Tibial nerve (tissue), 4 donors: Measurements from ENCODE around the gene AKT2. TPM values are rescaled to one million over a fixed set of nuclear protein-coding genes. Genes with fewer than 3 reads are reported as not detected.

Experiments used
- DNase-seq, 2 donors: peaks; one replicate each; pipeline ENCODE4 v3.0.0-alpha.2; 2019; ENCODE audit warnings: low spot score in 2 of 2
- H3K27ac ChIP-seq, 4 donors: fragments of 200-600 bp; sonication (generic) in 3 of 4; one replicate each; pipeline ENCODE4 v1.5.1; 2017 to 2019; ENCODE audit warnings: mild to moderate bottlenecking in 1 of 4
- H3K27me3 ChIP-seq, 2 donors: fragments of 200-600 bp; sonication (generic) in 1 of 2; one replicate each; pipeline versions ENCODE4 v1.5.1 to v1.6.0; 2017 to 2019
- H3K36me3 ChIP-seq, 3 donors: fragments of 200-600 bp; sonication (generic); one replicate each; pipeline ENCODE4 v1.5.1; 2018 to 2019
- H3K4me1 ChIP-seq, 4 donors: fragments of 200-600 bp; sonication (generic) in 3 of 4; one replicate each; pipeline ENCODE4 v1.5.1; 2017 to 2019
- H3K4me3 ChIP-seq, 4 donors: fragments of 200-600 bp; sonication (generic) in 3 of 4; one replicate each; pipeline ENCODE4 v1.5.1; 2017 to 2019; ENCODE audit warnings: mild to moderate bottlenecking in 1 of 4, moderate library complexity in 1 of 4
- H3K9me3 ChIP-seq, 4 donors: fragments of 200-600 bp; sonication (generic) in 3 of 4; one replicate each; pipeline ENCODE4 v1.5.1; 2017 to 2019
- CTCF ChIP-seq, 5 experiments: fragments of 200-600 bp in 3 of 5; fragments of 450-650 bp in 2 of 5; sonication (generic) in 3 of 5; IDR thresholded peaks; one replicate each; pipeline ENCODE4 v1.5.1; 2016 to 2019; ENCODE audit warnings: antibody characterized with exemption in 5 of 5, mild to moderate bottlenecking in 3 of 5, moderate library complexity in 2 of 5
- EP300 ChIP-seq, 2 donors: sonication (generic); formaldehyde crosslinking; IDR thresholded peaks; one replicate each; pipeline ENCODE4 v1.6.1; 2017; ENCODE audit warnings: antibody characterized with exemption in 2 of 2, mild to moderate bottlenecking in 1 of 2
- POLR2A ChIP-seq, 2 donors: fragments of 450-650 bp; IDR thresholded peaks; one replicate each; pipeline ENCODE4 v1.6.1; 2017; ENCODE audit warnings: antibody characterized with exemption in 2 of 2, mild to moderate bottlenecking in 2 of 2, moderate library complexity in 2 of 2
- WGBS, 2 donors: methylation state at CpG; one replicate each; pipeline ENCODE4 v1.1.5; 2018; 5-methylcytosine and 5-hydroxymethylcytosine counted together
- total RNA-seq, 4 donors: library from RNA; depleted of rRNA; stranded (reverse); fragments of >200 nt; gene quantifications; one replicate each; pipeline ENCODE4 v1.1.0, GENCODE V29; 2016

Gene AKT2
- total RNA-seq, 4 donors from 2014 or later, result 93.3 to 161 (median 121) TPM

- DNase-seq, result no peak
- peaks cover 0 to 86% (median 68%) of the 10 kb centered on the region in 4 donors for H3K4me1 ChIP-seq
- no peaks in the 10 kb centered on the region for H3K9me3 ChIP-seq
- H3K27me3 ChIP-seq, result no peaks in the 10 kb centered on the region
- TF ChIP-seq EP300 (IDR thresholded peaks at IDR 0.05), result no peak
- TF ChIP-seq CTCF (IDR thresholded peaks at IDR 0.05), result no peak
- H3K27ac ChIP-seq, result peak overlapping the region; percentile 57 to 83 (median 67)
- H3K4me3 ChIP-seq, result peak overlapping the region in 1 of 4 donors; percentile 38
- no peaks in the 10 kb centered on the region for H3K36me3 ChIP-seq
- whole genome bisulfite sequencing, 2 donors, result 68 to 74% methylated on average over 16 to 17 of the region's 17 CpGs
These were observed 5.2 kb downstream of the AKT2 start for GRCh38 chr19:40279761-40280607.

- Histone ChIP-seq H3K27ac (peak overlapping the region; percentile 57 to 83 (median 67)), H3K4me1 (peaks cover 0 to 93% (median 75%) of the 10 kb centered on the region in 4 donors), H3K27me3 (no peaks in the 10 kb centered on the region), H3K36me3 (no peaks in the 10 kb centered on the region), H3K9me3 (no peaks in the 10 kb centered on the region), H3K4me3 (peak overlapping the region in 3 of 4 donors; percentile 9 to 38 (median 25))
- peak in 1 of 5 experiments; percentile 12 for TF ChIP-seq CTCF (IDR thresholded peaks at IDR 0.05)
- TF ChIP-seq EP300 (IDR thresholded peaks at IDR 0.05), result no peak
- 38 to 78% methylated on average over 6 to 14 of the region's 15 CpGs for WGBS, 2 donors
- peak; percentile 49 to 50 for DNase-seq
These were observed 6.0 kb downstream of the AKT2 start for GRCh38 chr19:40279120-40279551.

GRCh38 chr19:40278361-40279035 lies 6.6 kb downstream of the AKT2 start:
- H3K36me3 ChIP-seq, result no peaks in the 10 kb centered on the region
- no peaks in the 10 kb centered on the region for H3K9me3 ChIP-seq
- peaks cover 0 to 93% (median 74%) of the 10 kb centered on the region in 4 donors for H3K4me1 ChIP-seq
- peak overlapping the region; percentile 57 to 83 (median 67) for H3K27ac ChIP-seq
- H3K4me3 ChIP-seq, result peak overlapping the region in 3 of 4 donors; percentile 9 to 38 (median 25)
- DNase-seq, result no peak
- H3K27me3 ChIP-seq, result no peaks in the 10 kb centered on the region
- 59 to 65% methylated on average over 10 to 15 of the region's 16 CpGs for WGBS, 2 donors
- TF ChIP-seq POLR2A (IDR thresholded peaks at IDR 0.05) (no peak), CTCF (IDR thresholded peaks at IDR 0.05) (no peak), EP300 (IDR thresholded peaks at IDR 0.05) (no peak)

GRCh38 chr19:40277356-40278059 lies 7.6 kb downstream of the AKT2 start:
- Histone ChIP-seq H3K27me3 (no peaks in the 10 kb centered on the region), H3K4me3 (no peak overlapping the region), H3K4me1 (peaks cover 0 to 93% (median 64%) of the 10 kb centered on the region in 4 donors), H3K9me3 (no peaks in the 10 kb centered on the region), H3K27ac (peak overlapping the region in 1 of 4 donors; percentile 83), H3K36me3 (peaks cover 0 to 1% (median 0%) of the 10 kb centered on the region in 3 donors)
- 81 to 85% methylated on average over 10 of the region's 10 CpGs for WGBS, 2 donors
- TF ChIP-seq POLR2A (IDR thresholded peaks at IDR 0.05) (no peak), CTCF (IDR thresholded peaks at IDR 0.05) (no peak), EP300 (IDR thresholded peaks at IDR 0.05) (no peak)
- no peak for DNase-seq
